ENCODE measurements around the gene RPP40. TPM values are rescaled to one million over a fixed set of nuclear protein-coding genes. Genes with fewer than 3 reads are reported as not detected.

The RPP40 gene
- polyA plus RNA-seq, 3 donors = 1.7 to 11.1 (median 7.4) TPM

DNA sequence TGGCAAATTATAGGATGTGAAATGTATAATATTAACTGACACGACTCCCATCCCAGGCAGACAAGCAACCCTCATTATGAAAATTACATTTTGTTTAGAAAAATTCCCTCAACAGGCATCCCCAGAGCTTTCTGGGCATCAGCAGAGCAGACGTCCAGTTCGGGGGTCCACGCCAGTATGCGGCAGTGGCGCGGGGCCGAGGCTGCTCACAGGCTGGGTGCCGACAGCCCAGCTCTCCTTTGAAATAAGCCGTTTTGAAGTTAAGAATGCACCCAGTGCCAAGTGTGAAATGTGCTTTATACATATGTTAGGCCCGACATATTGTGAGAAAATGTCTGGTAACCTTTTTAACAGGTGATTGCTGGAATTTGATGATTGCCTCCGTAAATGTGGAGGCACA lies 50.4 kb downstream of the RPP40 start:
- peaks cover 57 to 69% of the 10 kb centered on the region in 2 donors for H3K36me3 Mint-ChIP-seq
- no peak overlapping the region for H3K4me3 Mint-ChIP-seq
- no peak overlapping the region for H3K4me3 ChIP-seq (replicated peaks in 1 of 3; ENCODE audit: low read depth in 2 of 3, low read length in 3 of 3)
- H3K36me3 ChIP-seq (replicated peaks in 1 of 2; ENCODE audit: control insufficient read depth in 1 of 2, insufficient read depth in 2 of 2, low read length in 2 of 2) = peaks cover 41 to 76% of the 10 kb centered on the region in 2 donors
- no peak overlapping the region for H3K4me2 ChIP-seq (replicated peaks; ENCODE audit: extremely low read depth, low read length, poor library complexity, severe bottlenecking)
- no peak for DNase-seq
- H3K9ac ChIP-seq (ENCODE audit: insufficient read depth, low read length, poor library complexity, severe bottlenecking) = no peak overlapping the region
- intact Hi-C loops (cut with micrococcal nuclease) = no loop called here
- H3K27me3 ChIP-seq (ENCODE audit: control insufficient read depth in 2 of 2, insufficient read depth in 2 of 2, low read length in 2 of 2) = no peaks in the 10 kb centered on the region
- H3K9me3 Mint-ChIP-seq = no peaks in the 10 kb centered on the region
- no peaks in the 10 kb centered on the region for H3K9me3 ChIP-seq (replicated peaks in 1 of 2; ENCODE audit: control insufficient read depth in 1 of 2, insufficient read depth in 1 of 2, low read length in 2 of 2)
- H3K4me1 Mint-ChIP-seq = no peaks in the 10 kb centered on the region
- 98% methylated on average over 10 of the region's 12 CpGs for WGBS (ENCODE audit: insufficient coverage)
- peaks cover 0 to 1% (median 0%) of the 10 kb centered on the region in 3 donors for H3K27me3 Mint-ChIP-seq (ENCODE audit: low read depth in 3 of 3)
- H3K4me1 ChIP-seq (ENCODE audit: control insufficient read depth in 1 of 2, insufficient read depth in 2 of 2, low read length in 2 of 2) = no peaks in the 10 kb centered on the region
- no peaks in the 10 kb centered on the region for H3K79me2 ChIP-seq (ENCODE audit: insufficient read depth, low read length)
- H3K27ac ChIP-seq (ENCODE audit: low read depth in 1 of 2, low read length in 2 of 2) = no peak overlapping the region
- H4K20me1 ChIP-seq (ENCODE audit: insufficient read depth, low read length) = no peaks in the 10 kb centered on the region
- H2AFZ ChIP-seq (ENCODE audit: insufficient read depth, low read depth, low read length, poor library complexity, severe bottlenecking) = no peak overlapping the region
- no peak overlapping the region for H3K27ac Mint-ChIP-seq
- no peak for TF ChIP-seq CTCF (IDR thresholded peaks at IDR 0.05)

GRCh38 chr6:4950836-4951533 lies 52.9 kb downstream of the RPP40 start:
- Histone ChIP-seq H3K4me1 (ENCODE audit: control insufficient read depth in 1 of 2, insufficient read depth in 2 of 2, low read length in 2 of 2) (no peaks in the 10 kb centered on the region), H3K4me3 (replicated peaks in 1 of 3; ENCODE audit: low read depth in 2 of 3, low read length in 3 of 3) (no peak overlapping the region), H3K9ac (ENCODE audit: insufficient read depth, low read length, poor library complexity, severe bottlenecking) (no peak overlapping the region), H3K79me2 (ENCODE audit: insufficient read depth, low read length) (no peaks in the 10 kb centered on the region), H3K27me3 (ENCODE audit: control insufficient read depth in 2 of 2, insufficient read depth in 2 of 2, low read length in 2 of 2) (no peaks in the 10 kb centered on the region), H4K20me1 (ENCODE audit: insufficient read depth, low read length) (no peaks in the 10 kb centered on the region), H3K9me3 (replicated peaks in 1 of 2; ENCODE audit: control insufficient read depth in 1 of 2, insufficient read depth in 1 of 2, low read length in 2 of 2) (no peaks in the 10 kb centered on the region), H3K27ac (ENCODE audit: low read depth in 1 of 2, low read length in 2 of 2) (no peak overlapping the region), H3K4me2 (replicated peaks; ENCODE audit: extremely low read depth, low read length, poor library complexity, severe bottlenecking) (no peak overlapping the region), H2AFZ (ENCODE audit: insufficient read depth, low read depth, low read length, poor library complexity, severe bottlenecking) (no peak overlapping the region), H3K36me3 (replicated peaks in 1 of 2; ENCODE audit: control insufficient read depth in 1 of 2, insufficient read depth in 2 of 2, low read length in 2 of 2) (peaks cover 63 to 95% of the 10 kb centered on the region in 2 donors)
- Mint-ChIP-seq H3K4me1 (no peaks in the 10 kb centered on the region), H3K9me3 (no peaks in the 10 kb centered on the region), H3K4me3 (no peak overlapping the region), H3K27ac (peak overlapping the region in 1 of 7 donors; percentile 29), H3K36me3 (peaks cover 68 to 88% of the 10 kb centered on the region in 2 donors), H3K27me3 (ENCODE audit: low read depth in 3 of 3) (no peaks in the 10 kb centered on the region)
- DNase-seq = no peak
- no peak for TF ChIP-seq CTCF (IDR thresholded peaks at IDR 0.05)
- intact Hi-C loops (cut with micrococcal nuclease) = no loop called here
- WGBS (ENCODE audit: insufficient coverage) = 96% methylated on average over 8 of the region's 14 CpGs
